ENCODE results near the gene GLB1L2.
"Not testable (repeated sequence)": the region's sequence is repeated elsewhere in the genome, so short reads cannot be mapped to it uniquely, and the experiment has no call there.

GLB1L2 gene

GRCh38 chr11:134330611-134331353 is 1.0 kb upstream of the GLB1L2 start:
- DNase-seq, result no peak

DNA sequence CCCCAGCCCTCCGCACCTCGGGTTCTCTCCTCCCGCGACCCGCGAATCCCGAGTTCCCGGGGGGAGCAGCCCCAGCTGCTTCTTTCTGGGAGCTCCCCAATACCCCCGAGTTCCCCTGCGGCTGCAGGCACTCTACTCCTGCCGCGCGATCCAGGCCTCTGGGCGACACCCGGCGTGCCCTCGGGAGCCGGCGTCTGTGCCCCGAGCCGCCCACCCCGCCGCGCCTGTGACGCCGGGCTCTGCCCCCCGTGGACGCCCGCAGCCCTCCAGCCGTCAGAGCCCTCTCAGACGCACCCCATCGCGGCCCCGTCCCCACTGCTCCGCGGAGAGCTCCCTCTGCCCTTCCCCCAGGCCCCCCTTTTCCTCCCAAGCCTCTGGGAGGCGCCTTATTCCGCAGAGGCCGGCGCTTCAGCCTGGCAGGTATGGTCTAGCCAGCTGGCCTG is 422 bp downstream of the GLB1L2 start:
- no peak for DNase-seq

- no peak for DNase-seq
These were observed 994 bp downstream of the GLB1L2 start for GRCh38 chr11:134332782-134333181.

DNA sequence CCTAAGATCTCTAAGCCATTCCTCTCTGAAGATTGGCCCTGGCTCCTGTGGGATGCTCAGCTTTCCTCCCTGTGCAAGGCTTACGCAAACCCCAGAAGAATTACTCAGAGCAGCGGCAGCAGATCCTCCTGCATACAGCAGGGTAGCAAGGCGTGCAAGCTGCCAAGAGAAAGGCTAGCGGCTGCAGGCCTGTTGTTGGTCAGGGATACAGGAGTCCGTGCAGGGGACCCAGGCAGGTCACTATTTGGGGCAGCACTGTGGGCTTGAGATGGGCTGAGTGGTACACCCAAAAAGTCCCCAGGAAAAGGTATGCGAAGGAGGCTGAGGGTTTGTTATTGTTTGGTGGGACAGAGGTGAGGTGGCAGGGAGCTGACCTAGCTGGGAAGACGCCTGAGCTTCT is 1.5 kb downstream of the GLB1L2 start:
- DNase-seq, result no peak

- DNase-seq, result no peak
These were observed 2.2 kb downstream of the GLB1L2 start for GRCh38 chr11:134333946-134334345.

GRCh38 chr11:134334796-134335571 is 3.2 kb downstream of the GLB1L2 start:
- no peak for DNase-seq

- DNase-seq, result no peak
These were observed 5.3 kb downstream of the GLB1L2 start for GRCh38 chr11:134337051-134337450.

DNA sequence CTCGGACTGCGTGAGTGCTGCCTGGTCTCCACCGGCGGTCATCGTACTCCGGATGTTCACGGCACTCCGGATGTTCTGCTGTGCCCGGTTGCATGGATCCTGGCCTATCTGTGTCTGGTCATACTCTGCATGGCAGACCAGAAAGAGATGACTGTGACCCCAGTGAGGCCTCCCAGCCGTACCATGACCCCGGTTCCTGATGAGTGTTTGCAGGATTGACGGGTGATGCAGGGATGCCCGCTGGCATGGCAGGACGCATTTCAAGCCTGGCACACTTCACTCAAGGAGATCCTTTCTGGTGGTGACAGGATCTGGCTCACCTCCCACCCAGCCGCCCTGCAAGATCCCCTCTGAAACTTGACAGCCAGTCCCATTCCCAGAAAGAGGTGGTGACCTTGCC is 6.3 kb downstream of the GLB1L2 start:
- DNase-seq, result no peak

DNA sequence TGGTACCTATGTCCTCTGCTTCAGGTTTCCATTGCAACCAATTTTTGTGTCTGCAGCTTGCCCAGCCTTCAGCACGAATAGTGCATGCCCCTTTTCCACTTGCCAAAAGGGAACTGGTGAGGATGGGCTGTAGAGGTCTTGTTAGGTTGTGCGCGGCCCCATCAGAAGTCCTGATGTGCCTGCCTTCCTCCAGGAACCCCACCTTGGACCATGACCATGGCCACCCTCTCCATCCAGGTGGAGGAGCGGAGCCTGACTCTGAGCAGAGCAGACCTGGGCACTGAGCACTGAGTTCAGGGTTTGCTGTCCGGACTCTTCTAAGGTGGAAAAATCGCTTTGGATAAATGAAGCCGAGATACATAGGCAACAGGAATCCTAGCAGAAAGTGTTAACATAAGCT is 6.9 kb downstream of the GLB1L2 start:
- DNase-seq, result no peak

DNA sequence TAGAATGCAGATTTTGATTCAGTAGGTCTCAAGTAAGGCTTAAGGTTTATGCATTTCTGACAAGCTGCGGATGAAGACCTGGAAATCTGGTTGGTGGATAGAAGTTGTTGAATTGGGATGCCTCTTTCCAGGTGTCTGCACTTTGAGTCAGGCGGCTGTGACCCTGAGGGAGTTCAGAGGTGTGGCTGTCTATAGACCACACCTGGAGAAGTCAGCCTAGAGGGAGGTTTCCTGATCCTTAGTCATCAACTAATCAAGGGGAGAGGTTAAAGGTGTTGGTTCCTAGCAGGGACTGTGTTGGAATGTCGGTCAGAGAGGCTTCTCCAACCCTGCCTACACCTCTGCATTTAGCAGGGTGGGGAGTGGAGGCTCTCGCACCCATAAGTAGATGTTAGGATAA is 8.0 kb downstream of the GLB1L2 start:
- DNase-seq, result no peak

GRCh38 chr11:134340354-134340964 is 8.7 kb downstream of the GLB1L2 start:
- no peak for DNase-seq

DNA sequence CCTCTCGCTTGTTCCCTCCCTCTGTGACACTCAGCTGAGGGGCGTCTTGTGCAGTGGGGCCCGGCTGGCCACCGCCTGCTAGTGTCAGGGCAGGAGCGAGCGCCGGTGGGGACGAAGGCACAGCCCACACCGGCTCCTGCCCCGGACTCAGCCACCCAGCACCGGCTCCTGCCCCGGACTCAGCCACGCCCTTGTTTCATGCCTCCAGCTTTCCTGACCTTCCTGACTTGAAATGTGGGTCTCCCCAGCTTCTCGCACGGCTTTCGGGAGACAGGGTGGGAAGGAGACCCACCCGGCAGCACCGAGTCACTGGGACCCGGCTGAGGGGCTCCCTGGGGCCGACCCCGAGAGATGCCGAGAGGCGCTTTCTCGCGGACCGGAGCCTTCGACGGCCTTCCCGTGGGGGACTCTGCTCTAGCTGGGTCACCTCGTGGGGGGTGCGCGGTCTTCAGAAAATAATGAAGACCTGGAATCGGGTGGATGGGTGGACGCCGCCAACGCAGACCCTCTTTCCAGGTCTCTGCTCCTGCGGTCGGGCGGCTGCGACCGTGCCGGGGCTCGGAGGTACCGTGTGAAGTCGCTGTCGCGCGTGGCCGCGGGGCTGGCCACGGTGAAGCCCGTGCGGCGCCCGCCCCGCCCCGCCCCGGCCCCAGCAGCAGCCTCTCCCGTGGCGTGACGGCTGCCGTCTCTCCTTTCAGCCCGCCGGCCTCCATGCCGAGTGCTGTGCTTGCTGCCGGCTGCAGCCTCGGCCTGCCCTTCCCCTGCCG is 10.2 kb downstream of the GLB1L2 start:
- no peak for DNase-seq

DNA sequence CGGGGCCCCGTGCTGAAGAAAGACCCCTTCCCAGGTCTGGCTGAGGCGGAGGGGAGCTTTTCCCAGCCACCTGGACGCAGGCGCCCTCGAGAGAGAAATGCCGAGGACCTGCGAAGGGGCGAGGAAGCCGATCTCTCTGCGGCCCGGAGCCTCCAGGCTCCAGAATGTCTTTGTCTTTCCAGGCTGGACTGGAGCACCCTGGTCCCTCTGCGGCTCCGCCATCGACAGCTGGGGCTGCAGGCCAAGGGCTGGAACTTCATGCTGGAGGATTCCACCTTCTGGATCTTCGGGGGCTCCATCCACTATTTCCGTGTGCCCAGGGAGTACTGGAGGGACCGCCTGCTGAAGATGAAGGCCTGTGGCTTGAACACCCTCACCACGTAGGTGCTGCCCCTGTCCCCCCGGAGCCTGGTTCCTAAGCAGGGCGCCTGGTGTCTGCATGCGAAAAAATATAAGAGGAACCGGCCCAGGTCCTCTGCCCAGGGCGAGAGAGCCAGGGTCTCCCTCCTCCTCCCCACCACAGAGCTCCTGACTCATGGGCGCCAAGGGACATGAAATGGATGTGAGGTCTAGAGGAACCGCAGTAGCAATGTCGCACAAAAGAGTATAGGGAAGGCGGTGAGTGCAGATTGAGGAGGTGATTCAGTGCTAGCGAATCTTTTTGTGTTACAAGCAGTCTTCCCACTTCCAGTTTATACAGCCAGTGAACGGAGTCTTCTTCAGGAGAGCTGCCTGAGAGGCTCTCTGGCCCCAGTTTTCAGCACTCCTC is 11.0 kb downstream of the GLB1L2 start:
- DNase-seq, result no peak

DNA sequence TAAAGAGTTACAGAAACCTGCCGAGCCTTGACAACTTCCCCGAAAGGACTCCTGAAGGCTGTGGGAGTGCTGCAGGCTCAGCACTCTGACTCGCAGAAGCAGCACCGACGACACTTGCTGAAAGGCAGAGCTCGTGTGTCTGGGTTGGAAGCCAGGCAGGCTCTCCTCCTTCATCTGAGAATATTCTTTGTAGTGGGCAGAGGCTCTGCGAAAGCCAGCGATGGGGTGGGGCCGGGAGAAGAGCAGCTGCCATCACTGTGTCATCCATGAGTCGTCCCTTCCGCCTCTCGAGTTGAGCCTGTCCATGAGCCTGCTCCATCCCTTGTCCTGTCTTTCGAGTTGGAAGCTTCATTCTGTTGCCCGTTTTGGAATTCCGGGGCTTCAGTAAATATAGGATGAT is 11.9 kb downstream of the GLB1L2 start:
- DNase-seq, result no peak

DNA sequence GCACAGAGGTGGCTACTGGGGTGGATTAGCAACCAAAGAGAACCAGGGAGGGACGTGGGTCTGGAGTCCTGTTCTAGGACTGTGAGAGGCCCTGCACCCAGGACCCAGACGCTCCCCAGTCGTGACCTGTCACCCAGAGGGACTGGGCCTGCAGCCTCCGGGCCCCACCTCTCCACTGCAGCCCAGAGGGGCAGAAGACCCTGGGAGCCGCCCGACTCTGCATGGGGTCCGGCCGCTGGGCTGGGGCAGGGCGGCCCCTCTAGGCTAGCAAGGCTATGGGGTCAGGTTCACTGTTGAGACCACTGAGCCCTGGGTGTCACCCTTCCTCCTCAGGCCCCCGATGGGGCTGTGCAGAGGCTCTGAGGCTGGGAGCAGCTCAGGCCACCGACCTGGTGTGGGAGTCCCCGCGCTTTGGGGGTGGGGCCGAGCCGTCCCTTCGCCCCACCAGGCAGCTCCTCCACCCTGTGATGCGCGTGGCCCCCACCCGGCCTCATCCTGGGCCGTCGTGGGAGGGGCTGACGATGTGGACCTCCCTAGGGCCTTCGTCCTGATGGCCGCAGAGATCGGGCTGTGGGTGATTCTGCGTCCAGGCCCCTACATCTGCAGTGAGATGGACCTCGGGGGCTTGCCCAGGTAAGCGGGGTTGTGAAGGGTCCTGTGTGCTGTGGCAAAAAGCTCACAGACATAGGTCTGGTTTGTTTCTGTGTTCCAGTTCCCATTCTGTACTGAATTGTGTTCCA is 12.9 kb downstream of the GLB1L2 start:
- DNase-seq, result not testable (repeated sequence)

- no peak for DNase-seq
These were observed 13.4 kb downstream of the GLB1L2 start for GRCh38 chr11:134345237-134345550.

GRCh38 chr11:134346101-134346975 is 14.6 kb downstream of the GLB1L2 start:
- no peak for DNase-seq

GRCh38 chr11:134346976-134347350 is 15.2 kb downstream of the GLB1L2 start:
- no peak for DNase-seq

- DNase-seq, result no peak
These were observed 15.7 kb downstream of the GLB1L2 start for GRCh38 chr11:134347441-134347840.

GRCh38 chr11:134349109-134349801 is 17.5 kb downstream of the GLB1L2 start:
- no peak for DNase-seq
